Astrocyte (in vitro differentiated cells and primary cell): ENCODE measurements around the gene PYGM. TPM values are rescaled to one million over a fixed set of nuclear protein-coding genes. Genes with fewer than 3 reads are reported as not detected.

Experiments
- DNase-seq: peaks from one replicate; pipeline ENCODE4 v3.0.0-alpha.2; 2010; ENCODE audit warnings: low read depth
- FAIRE-seq: peaks from 2 replicates; lab custom pipeline; 2011; peaks lifted over from hg19 to GRCh38; lab: Jason Lieb, UNC
- H2AFZ ChIP-seq: 2 replicates; pipeline ENCODE4 v1.6.0; 2012; ENCODE audit warnings: low read depth, low read length, inconsistent platforms
- H3K27ac ChIP-seq: 2 replicates; pipeline ENCODE4 v1.5.1; 2011; ENCODE audit warnings: low read depth, low read length, inconsistent platforms
- H3K27me3 ChIP-seq: 2 replicates; pipeline ENCODE4 v1.6.0; 2011; ENCODE audit warnings: low read length, inconsistent platforms; ENCODE audit not compliant: insufficient read depth
- H3K36me3 ChIP-seq: 2 replicates; pipeline ENCODE4 v1.5.1; 2011; ENCODE audit warnings: low read length, inconsistent platforms; ENCODE audit not compliant: insufficient read depth
- H3K4me1 ChIP-seq: 2 replicates; pipeline ENCODE4 v1.5.1; 2011; ENCODE audit warnings: low read length, inconsistent platforms; ENCODE audit not compliant: insufficient read depth
- H3K4me2 ChIP-seq: 2 replicates; pipeline ENCODE4 v1.6.0; 2012; ENCODE audit warnings: low read length, inconsistent platforms
- H3K4me3 ChIP-seq: 2 replicates; pipeline ENCODE4 v1.5.1; 2011; ENCODE audit warnings: low read depth, mild to moderate bottlenecking, low read length, inconsistent platforms; ENCODE audit not compliant: insufficient read depth
- H3K79me2 ChIP-seq: 2 replicates; pipeline ENCODE4 v1.6.0; 2012; ENCODE audit warnings: mild to moderate bottlenecking, low read length, inconsistent platforms; ENCODE audit not compliant: insufficient read depth
- H3K9ac ChIP-seq: 2 replicates; pipeline ENCODE4 v1.6.0; 2012; ENCODE audit warnings: mild to moderate bottlenecking, low read length, inconsistent platforms
- H3K9me3 ChIP-seq: 2 replicates; pipeline ENCODE4 v1.5.1; 2012; ENCODE audit warnings: low read depth, mild to moderate bottlenecking, low read length, inconsistent platforms; ENCODE audit not compliant: insufficient read depth
- H4K20me1 ChIP-seq: 2 replicates; pipeline ENCODE4 v1.6.0; 2012; ENCODE audit warnings: low read length, inconsistent platforms; ENCODE audit not compliant: insufficient read depth
- H3K27ac Mint-ChIP-seq: one replicate; pipeline ENCODE4 v1.8.0; 2021; ENCODE audit warnings: mild to moderate bottlenecking, mixed read lengths; ENCODE audit not compliant: unreplicated experiment
- H3K27me3 Mint-ChIP-seq: one replicate; pipeline ENCODE4 v1.8.0; 2021; ENCODE audit warnings: low read depth, mixed read lengths; ENCODE audit not compliant: unreplicated experiment
- H3K36me3 Mint-ChIP-seq: one replicate; pipeline ENCODE4 v1.8.0; 2021; ENCODE audit warnings: low read depth, mixed read lengths; ENCODE audit not compliant: unreplicated experiment
- H3K4me1 Mint-ChIP-seq: one replicate; pipeline ENCODE4 v1.8.0; 2021; ENCODE audit warnings: low read depth, mixed read lengths; ENCODE audit not compliant: unreplicated experiment
- H3K4me3 Mint-ChIP-seq: one replicate; pipeline ENCODE4 v1.8.0; 2021; ENCODE audit warnings: mild to moderate bottlenecking, moderate library complexity, mixed read lengths; ENCODE audit not compliant: unreplicated experiment
- H3K9me3 Mint-ChIP-seq: one replicate; pipeline ENCODE4 v1.8.0; 2021; ENCODE audit warnings: mild to moderate bottlenecking, mixed read lengths; ENCODE audit not compliant: unreplicated experiment
- EZH2 ChIP-seq: IDR thresholded peaks from 2 replicates; pipeline ENCODE4 v1.6.1; 2012; ENCODE audit warnings: mild to moderate bottlenecking, low read length, inconsistent platforms; ENCODE audit not compliant: insufficient read depth
- total RNA-seq: library from RNA; stranded (reverse); gene quantifications from 2 replicates; pipeline ENCODE4 v1.2.1, GENCODE V29; 2021
- TF ChIP-seq, protein P1 (sequence below): IDR thresholded peaks from 2 replicates; pipeline ENCODE4 v1.5.1; 2011; ENCODE audit warnings: low read depth, mild to moderate bottlenecking, inconsistent platforms, low read length, moderate library complexity; ENCODE audit not compliant: insufficient read depth

The PYGM gene
- total RNA-seq, 1 donor from 2014 or later: 0.68 TPM

DNA sequence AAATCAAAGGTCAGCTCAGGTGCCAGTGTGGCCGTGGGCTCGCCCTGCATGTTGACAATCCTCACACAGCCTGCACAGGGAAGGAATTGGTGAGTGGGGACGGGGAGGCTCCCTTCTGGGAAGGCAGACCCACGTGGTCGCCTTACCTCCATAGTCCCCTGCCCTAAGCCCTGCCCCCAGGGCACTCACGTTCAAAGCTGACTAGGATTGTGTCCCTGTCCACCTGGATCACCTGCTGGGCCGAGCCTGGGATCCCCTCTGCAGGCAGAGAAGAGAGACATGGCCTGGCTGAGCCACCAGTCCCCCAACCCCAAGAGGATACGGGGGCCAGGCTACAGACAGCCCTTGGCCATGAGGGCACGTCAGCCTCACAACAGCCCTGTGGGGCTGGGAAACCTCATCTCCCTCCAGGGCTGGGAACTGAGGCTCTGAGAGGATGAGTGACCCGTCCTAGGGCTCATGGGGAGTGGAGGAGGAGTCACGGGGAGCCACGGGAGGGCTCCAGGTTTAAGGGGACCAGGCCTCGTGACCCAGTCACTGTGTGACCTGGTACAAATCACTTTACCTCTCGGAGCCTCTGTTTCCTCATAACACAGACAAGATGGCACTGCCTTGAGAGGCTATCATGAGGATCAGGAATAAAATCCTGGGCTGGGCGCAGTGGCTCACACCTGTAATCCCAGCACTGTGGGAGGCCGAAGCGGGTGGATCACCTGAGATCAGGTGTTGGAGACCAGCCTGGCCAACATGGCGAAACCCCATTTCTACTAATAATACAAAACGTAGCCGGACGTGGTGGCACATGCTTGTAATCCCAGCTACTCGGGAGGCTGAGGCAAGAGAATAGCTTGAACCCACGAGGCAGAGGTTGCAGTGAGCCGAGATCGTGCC, 30.7 kb upstream of the PYGM start:
- Histone ChIP-seq H3K27ac (no peak overlapping the region), H3K4me1 (no peaks in the 10 kb centered on the region), H3K27me3 (no peaks in the 10 kb centered on the region), H3K4me2 (no peak overlapping the region), H3K79me2 (no peaks in the 10 kb centered on the region), H3K4me3 (no peak overlapping the region), H3K9ac (no peak overlapping the region), H4K20me1 (no peaks in the 10 kb centered on the region), H3K9me3 (no peaks in the 10 kb centered on the region), H2AFZ (no peak overlapping the region), H3K36me3 (no peaks in the 10 kb centered on the region)
- H3K27me3 Mint-ChIP-seq: no peaks in the 10 kb centered on the region
- H3K9me3 Mint-ChIP-seq: no peaks in the 10 kb centered on the region
- H3K36me3 Mint-ChIP-seq: peaks cover 8% of the 10 kb centered on the region
- FAIRE-seq (no peak), DNase-seq (no peak)
- no peaks in the 10 kb centered on the region for H3K4me1 Mint-ChIP-seq
- TF ChIP-seq EZH2: no peak
- TF ChIP-seq, protein P1, sequence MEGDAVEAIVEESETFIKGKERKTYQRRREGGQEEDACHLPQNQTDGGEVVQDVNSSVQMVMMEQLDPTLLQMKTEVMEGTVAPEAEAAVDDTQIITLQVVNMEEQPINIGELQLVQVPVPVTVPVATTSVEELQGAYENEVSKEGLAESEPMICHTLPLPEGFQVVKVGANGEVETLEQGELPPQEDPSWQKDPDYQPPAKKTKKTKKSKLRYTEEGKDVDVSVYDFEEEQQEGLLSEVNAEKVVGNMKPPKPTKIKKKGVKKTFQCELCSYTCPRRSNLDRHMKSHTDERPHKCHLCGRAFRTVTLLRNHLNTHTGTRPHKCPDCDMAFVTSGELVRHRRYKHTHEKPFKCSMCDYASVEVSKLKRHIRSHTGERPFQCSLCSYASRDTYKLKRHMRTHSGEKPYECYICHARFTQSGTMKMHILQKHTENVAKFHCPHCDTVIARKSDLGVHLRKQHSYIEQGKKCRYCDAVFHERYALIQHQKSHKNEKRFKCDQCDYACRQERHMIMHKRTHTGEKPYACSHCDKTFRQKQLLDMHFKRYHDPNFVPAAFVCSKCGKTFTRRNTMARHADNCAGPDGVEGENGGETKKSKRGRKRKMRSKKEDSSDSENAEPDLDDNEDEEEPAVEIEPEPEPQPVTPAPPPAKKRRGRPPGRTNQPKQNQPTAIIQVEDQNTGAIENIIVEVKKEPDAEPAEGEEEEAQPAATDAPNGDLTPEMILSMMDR: no peak
- H3K4me3 Mint-ChIP-seq: no peak overlapping the region
- H3K27ac Mint-ChIP-seq: no peak overlapping the region

DNA sequence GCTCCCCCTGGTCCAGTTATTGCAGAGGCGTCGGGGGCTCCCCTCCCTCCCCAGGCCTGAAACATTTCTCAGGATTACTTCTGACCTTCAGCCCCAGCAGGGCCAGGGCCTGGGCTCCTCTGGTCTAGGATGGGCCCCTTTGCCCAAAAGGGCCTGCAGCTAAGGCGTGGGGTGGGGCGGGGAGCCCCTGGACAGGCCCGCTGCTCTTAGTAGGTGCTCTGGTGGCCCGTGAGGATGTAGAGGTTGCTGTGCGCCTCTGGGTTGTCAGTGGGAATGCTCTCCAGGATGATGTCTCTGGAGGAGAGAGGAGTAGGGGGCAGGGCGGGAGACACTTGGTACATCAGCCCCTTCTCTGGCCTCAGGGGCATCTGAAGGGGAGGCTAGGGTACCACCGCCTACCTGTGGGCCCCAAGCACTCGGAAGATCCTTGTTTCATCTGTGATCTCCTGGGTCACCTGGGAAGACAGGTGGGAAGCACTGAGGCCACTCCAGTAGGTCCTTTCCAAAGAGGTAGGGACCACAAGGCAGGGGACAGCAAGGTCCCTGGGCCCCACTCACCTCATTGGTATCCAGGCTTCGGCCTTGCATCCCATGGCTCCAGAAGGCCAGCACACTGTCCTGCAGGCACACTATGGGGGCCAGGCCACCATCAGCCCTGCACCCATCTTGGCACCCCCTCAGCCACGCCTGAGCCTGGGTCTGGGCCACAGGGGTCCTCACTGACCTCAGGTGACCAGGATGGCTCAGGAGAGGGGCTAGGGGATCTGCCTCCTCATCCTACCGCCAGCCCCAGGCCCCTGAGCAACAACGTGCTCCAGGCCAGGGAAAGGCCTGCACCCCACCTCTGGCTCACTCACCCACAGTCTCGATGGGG, 29.8 kb upstream of the PYGM start:
- peaks cover 8% of the 10 kb centered on the region for H3K36me3 Mint-ChIP-seq
- Histone ChIP-seq H3K4me1 (no peaks in the 10 kb centered on the region), H3K9me3 (no peaks in the 10 kb centered on the region), H4K20me1 (no peaks in the 10 kb centered on the region), H3K4me3 (no peak overlapping the region), H3K27ac (no peak overlapping the region), H3K4me2 (no peak overlapping the region), H3K79me2 (no peaks in the 10 kb centered on the region), H2AFZ (no peak overlapping the region), H3K27me3 (no peaks in the 10 kb centered on the region), H3K9ac (no peak overlapping the region), H3K36me3 (no peaks in the 10 kb centered on the region)
- no peaks in the 10 kb centered on the region for H3K9me3 Mint-ChIP-seq
- no peak overlapping the region for H3K4me3 Mint-ChIP-seq
- H3K4me1 Mint-ChIP-seq: no peaks in the 10 kb centered on the region
- FAIRE-seq: no peak
- H3K27me3 Mint-ChIP-seq: no peaks in the 10 kb centered on the region
- TF ChIP-seq, protein P1: no peak
- TF ChIP-seq EZH2: no peak
- H3K27ac Mint-ChIP-seq: no peak overlapping the region
- DNase-seq: no peak
